Measurements from ENCODE around the gene SLC25A33.

SLC25A33 gene

DNA sequence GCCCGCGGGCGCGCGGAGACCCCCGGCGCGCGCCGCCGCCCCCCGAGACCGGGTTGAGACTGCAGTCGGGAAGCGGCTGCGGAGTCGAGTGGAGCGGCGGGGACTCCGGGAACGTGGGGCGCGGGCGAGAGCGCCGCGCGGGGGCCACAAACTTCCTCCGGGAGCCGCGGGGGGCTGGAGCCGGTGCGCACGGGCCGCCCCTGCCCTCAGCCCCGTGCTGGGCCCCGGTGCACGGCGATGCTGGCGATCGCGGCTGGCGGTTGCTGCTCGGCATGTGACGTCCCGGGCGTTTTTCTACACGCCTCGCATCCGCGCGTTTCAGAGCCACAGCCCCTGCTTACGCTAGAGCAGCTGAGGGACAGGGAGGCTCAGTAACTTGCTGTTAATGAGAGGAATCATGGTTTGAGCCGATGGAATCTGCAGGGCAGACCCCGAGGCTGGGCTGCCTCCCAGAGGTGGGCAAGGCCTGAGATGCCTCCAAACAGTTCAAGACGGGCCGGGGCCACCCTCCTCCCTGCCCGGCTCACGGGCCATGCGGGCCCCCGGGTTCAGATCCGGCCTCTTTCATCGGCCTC, 50.0 kb downstream of the SLC25A33 start:
- DNase-seq = no peak

DNA sequence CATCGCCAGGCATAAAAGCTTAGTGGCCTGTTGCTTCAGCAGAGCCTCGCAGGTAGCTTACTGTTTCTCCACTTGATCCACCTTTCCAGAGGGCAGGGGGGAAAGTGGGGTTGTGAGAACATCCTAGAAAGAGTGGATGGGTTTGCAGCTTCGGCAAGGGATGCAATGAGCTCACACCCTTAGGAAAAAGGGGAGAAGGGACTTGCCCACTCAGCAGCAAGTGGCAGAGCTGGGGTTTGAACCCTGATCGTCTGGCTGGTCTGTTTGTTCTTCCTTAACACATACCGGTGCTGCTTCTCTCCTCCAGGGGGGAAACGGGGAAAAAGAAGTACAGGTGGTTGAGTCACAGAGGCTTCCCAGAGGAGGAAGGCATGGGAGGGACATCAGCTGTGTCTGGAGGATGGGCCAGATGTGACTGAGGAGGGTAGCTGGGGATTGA, 50.5 kb downstream of the SLC25A33 start:
- DNase-seq = no peak

DNA sequence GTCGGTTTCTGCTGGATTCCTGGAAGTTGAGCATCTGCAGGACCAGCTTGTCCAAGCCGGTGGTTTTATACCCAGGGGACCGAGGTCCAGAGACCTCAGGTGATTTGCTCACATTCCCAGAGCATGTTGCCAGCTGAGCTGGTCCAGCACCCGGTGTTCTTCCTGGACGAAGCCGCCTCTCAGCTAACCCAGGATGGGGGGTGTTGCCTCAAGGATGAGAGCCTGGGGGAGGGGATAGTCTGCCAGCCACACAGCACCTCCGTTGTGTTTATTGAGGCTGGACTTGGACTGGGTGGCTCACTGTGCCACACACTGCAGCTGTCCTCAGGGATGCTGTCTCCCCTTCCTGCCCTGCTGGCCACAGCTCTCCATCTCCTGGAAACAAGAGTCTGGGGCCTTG, 50.9 kb downstream of the SLC25A33 start:
- DNase-seq = no peak

DNA sequence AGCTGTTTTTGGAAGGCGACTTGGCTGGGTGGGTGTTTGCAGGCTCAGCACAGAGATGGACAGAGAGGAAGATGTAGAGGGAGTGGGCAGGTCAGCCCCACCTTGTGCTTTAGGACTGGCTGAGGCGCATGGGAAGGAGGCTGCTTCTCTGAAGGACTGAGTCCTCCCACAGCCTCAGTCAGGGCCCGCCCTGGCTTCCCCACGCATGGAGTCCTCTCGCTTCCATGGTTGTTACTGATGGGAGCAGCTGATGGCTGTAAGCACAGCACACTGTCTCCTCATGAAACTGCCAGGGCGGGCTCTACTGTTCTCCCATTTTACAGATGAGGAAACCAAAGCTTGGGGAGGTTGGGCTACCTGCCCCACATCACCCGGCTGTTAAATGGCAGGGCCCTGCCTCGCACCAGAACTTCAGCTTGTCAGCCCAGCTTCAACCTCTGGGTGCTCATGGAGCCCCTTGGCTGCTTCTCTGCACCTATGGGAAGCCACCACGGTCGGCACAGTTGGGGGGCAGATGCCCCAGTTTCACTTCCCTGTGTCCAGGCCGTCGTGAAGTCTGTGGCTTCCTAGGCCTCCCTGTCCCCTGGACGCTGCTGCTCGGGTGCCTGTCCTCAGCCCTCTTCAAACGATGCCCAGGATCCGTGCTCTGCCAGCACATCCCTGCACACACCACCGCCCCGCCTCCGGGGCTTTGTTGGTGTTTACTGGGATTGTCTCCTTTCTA, 51.8 kb downstream of the SLC25A33 start:
- no peak for DNase-seq

DNA sequence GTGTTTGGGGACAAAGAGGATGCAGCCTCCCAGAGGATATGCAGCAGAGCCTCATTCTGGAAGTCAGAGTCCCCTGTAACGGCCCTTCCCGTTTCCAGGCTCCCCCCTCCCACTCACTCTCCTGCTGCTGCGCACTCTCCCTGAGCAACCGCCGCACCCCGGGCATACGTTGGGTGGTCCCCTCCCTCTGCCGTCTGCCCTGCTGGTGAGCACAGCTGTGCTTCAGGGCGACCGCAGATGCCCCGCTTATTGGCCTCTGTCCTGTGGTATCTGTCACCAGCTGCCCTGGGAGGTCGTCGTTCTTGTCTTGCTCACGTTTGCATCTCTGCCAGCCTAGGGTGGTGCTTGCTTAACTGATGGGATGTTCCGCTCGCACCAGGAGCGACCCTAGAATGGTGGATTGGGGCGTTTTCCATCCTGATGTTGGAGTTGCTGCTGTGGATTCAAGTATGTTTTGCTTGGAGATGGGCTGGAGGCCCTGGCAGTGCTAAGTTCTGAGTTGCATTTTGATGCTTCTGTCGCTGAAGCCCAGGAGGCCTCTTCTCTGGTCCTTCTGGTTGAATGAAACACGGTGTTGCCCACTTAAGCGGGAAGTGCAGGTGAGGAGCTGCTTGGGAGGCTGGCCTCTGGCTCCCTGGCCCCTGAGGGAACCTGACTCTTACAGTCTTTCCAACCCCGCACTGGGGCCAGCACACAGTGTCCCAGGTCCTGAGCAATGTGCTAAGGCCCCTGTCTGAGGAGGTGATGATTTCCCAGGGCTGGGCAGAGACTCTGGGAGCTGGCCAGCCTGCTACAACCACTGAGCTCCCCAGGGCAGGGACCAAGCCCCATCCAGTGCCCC, 52.6 kb downstream of the SLC25A33 start:
- DNase-seq = no peak

DNA sequence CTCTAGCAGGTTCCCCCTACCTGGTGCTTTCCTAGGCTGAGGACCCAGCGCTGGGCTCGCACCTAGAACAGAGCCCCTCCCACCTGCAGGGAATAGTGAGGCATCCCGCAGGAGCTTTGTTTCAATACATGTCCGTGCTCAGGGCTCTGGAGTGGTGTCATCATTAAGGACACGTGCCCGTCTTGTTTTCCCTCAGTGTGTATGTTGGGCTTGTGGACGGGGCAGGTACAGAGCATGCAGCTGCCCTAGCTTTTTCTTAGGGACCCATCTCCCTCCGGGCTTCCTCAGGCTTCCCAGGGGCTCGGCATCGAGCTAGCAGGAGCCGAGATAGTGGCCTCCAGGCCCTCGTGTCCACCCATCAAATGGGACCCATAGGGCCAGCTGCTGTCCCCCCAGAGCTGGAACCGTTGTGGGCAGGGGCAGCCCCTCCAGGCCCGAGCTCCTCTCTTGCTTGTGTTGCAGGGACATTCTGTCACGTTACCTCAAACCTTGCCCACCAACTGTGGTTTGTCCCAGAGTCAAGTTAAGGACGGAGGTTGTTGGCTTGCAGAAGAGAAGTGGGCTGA, 53.3 kb downstream of the SLC25A33 start:
- no peak for DNase-seq

DNA sequence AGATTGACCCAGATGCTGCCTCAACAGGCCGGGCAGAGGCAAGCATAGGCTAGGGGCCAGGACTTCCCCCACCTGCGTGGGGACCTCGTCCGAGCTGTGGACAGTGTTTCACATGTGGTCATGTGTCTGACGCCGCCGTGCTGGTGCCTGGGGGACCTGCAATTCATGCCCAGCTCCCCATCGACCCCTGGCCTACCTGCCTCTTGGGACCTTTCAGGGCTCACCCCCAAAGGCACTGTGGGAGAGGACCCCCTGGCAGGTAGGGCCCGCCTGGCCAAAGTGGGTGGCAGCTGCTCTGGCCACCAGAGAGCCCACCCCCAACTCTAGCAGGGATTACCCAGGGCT, 53.9 kb downstream of the SLC25A33 start:
- no peak for DNase-seq

DNA sequence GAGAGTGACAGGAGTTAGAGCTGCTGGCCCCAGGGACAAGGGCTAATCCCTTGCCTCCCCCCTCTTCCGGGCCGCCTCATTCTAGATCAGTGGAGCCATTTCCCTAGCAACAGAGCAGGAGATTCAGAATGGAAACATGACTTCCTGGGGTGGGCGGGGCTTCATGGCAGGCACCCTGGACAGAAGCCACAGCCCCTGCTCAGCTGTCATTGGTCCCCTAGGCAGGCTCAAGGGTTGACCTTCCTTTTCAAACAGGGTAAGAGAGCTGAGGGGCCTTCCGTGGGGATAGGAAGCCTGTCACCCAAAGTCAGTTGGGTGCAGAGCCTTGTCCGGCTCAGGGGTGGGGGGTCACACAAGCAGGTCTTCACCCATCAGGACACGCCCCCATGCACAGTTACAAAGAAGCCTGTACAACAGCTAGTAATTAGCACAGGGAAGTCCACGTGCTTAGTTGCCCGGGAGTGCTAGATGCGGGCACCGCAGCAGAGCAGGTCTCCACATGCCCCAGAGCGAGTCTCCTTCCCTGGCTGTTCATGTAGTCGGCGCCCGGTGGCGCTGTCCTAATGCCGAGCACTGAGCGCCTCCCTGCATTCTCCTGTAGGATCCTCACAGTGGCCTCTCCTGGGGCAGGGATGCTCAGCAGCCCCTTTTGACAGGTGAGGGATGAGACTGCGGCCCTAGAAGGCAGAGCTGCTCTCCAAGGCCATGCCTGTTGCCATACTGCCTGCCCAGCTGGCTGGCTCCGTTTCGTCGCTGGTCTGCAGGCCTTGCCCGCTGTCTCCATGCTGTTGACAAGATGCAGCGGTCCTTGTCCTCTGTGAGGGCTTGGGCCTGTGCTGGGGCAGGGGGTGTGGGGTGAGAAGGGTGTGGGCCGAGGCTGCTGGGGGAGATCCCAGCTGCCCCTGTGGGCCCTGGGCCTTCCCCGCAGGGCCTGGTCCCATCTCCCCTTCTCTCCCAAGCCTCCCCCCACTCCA, 54.5 kb downstream of the SLC25A33 start:
- peak; percentile 96 to 98 for DNase-seq

DNA sequence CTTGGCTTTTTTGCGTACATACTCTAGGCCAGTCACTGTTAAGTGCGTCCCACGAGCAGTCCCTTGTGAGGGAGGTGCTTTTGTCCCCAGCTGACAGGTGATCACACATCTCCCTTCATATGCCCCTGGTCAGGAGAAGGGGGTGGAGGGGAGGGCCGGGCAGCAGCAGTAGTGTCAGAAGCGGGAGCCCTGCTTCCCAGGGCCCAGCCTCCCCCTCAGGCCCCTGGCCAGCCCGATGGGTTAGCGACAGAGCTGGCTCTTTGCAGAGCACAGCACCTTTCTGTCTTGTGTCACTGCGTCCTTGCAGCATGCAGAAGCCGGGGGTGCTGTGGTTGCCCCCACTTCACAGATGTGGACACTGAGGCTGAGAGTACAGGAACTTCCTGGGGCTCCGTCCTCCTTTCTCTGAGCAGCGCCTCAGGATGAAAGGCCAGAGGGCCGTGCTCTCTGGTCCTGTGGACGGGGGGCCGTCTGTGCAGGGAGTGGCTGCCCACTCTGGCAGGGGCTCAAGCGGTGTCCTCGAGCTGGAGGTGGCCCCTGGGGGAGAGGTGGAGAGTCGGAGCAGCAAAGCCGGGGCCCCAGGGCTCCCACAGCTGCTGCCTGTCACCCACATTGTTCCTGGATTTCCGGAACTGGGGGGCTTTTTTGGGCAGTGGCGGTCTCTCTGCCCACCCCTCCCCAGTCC, 55.3 kb downstream of the SLC25A33 start:
- DNase-seq = no peak

DNA sequence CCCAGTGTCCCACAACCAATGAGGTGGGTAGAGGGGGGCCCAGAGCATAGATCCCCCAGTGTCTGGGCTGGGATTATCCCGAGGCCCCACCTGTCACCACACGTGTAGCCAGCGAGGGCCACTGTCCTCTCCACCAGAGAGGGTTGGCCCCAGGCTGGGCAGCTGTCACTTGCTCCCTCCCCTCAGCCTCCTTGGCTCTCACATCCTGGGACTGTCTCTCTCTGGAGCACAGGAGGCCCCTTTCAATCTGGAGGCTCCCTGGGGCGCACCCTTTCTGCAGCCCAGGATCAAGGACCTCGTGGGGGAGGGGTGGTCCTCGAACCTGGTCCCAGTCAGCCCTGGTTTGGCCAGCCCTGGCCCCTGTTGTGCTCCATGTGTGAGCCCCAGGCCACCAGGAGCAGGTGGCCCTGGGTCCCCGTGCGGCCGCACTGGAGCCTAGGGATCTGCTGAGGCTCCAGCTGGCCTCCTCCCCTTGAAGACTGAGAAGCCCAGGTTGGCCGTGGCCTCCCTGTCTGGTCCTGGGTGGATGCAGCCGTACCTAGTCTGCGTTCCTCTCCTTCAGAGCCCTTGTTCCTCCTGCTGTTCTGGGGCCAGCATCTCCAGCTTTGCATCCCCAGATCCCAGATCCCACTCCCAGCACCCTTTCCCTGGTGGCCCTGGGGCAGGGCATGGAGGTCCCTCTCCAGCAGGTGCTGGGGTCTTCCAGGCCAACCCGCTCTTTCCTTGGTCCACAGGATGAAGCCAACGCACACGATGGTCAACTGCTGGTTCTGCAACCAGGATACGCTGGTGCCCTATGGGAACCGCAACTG, 56.1 kb downstream of the SLC25A33 start:
- DNase-seq = no peak

DNA sequence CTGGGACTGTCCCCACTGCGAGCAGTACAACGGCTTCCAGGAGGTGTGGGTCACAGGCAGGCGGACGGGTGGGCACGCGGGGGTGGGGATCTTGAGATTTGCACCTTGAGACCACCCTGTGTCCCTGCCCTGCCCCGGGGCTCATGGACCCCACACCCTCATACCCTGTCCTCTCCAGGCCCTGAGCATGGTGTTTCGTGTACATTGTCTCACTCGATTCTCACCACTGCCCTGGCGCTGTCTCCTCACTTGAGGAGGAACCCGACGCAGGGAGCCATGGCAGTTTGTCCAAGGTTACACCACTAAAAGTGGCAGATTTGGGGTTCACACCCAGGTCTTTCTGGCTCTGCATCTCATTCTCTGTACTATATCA, 56.7 kb downstream of the SLC25A33 start:
- no peak for DNase-seq

DNA sequence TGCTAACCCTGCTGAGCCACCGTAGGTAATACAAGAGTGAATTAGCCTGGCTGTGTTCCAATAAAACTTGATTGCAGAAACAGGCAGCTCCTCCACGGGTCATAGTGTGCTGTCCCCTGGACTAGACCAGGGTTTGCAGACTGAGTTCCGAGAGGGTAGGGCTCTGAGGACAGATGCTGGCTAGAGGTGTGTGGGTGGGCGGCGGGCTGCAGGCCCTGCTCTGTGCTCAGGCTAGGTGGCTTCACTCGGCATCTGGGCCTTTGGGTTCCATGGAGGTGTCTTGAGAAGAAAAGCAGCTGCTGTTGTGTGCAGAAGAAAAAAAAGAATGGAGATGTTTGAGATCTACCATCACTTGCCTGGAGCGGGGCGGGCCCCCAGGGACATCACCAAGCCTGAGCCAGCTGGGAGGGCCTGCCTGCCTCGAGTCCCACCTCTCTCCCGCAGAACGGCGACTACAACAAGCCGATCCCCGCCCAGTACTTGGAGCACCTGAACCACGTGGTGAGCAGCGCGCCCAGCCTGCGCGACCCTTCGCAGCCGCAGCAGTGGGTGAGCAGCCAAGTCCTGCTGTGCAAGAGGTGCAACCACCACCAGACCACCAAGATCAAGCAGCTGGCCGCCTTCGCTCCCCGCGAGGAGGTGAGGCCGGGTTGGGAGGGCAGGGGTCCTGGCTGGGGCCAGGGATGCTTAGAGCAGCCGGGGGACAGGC, 57.3 kb downstream of the SLC25A33 start:
- no peak for DNase-seq

DNA sequence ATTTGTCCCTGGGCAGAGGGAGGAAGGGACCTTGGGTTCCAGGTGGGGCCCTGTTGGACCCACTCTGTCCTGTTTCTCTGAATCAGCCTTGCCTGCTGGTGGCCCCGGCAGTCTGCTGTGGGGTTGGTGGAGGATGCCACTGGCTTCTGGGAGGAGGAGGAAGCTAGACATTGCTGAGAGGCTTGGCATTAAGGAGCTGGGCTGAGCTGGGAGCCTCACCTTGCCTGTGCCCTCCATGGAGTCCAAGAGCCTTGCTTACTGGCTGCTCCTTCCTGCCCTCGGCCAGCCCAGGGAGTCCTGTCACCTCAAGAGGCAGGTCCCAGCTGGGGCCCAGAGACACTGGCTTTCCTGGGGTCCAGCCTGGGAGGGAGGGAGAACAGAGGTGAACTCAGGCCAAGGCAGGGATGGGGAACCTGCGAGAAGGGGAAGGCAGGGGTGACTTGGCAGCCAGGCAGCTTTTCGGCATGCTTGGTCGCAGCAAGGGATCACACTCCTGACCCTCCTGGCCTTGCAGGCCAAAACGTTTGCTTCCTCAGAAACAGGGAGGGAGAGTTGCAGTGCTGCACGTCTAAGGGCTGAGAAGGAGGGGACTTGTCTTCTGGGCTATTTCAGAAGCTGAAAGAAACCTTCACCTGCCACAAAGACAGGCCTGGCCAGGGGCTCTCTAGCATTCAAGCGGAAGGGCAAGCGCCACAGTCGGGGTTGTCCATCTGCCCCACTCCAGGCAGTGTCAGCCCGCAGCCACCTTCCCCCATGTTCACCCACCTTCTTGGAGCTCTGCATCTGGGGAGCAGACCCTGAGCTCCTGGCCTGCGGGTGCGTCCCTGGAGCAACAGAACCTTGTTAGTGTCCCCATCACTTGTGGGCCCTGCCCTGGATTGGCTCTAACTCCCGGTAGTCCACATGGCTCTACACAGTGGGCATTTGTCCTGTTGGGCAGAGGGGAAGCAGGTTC, 58.4 kb downstream of the SLC25A33 start:
- no peak for DNase-seq

DNA sequence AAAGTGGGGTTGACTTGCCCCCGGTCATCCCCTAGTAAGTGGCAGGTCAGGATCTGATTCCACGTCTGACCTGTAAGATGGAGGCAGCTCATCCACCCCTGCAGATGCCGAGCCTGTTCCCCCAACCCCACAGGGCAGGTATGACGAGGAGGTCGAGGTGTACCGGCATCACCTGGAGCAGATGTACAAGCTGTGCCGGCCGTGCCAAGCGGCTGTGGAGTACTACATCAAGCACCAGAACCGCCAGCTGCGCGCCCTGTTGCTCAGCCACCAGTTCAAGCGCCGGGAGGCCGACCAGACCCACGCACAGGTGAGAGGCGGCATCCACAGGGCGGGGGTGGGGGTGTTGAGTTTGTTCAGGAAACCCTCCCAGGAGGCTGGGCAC, 59.0 kb downstream of the SLC25A33 start:
- no peak for DNase-seq

DNA sequence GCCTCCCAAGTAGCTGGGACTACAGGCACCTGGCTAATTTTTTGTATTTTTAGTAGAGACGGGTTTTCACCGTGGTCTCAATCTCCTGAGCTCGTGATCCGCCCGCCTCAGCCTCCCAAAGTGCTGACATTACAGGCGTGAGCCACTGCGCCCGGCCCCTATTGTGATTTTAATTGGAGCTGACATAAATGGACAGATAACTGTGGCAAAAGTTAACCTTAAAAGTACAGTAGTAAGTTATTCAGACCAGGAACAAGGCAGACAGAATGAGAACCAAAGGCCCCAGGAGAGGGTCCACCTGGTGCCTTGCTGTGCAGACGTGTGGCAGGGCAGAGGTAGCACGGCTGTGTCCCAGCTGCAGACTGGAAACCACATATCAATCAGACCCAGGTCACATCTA, 60.5 kb downstream of the SLC25A33 start:
- DNase-seq = no peak

DNA sequence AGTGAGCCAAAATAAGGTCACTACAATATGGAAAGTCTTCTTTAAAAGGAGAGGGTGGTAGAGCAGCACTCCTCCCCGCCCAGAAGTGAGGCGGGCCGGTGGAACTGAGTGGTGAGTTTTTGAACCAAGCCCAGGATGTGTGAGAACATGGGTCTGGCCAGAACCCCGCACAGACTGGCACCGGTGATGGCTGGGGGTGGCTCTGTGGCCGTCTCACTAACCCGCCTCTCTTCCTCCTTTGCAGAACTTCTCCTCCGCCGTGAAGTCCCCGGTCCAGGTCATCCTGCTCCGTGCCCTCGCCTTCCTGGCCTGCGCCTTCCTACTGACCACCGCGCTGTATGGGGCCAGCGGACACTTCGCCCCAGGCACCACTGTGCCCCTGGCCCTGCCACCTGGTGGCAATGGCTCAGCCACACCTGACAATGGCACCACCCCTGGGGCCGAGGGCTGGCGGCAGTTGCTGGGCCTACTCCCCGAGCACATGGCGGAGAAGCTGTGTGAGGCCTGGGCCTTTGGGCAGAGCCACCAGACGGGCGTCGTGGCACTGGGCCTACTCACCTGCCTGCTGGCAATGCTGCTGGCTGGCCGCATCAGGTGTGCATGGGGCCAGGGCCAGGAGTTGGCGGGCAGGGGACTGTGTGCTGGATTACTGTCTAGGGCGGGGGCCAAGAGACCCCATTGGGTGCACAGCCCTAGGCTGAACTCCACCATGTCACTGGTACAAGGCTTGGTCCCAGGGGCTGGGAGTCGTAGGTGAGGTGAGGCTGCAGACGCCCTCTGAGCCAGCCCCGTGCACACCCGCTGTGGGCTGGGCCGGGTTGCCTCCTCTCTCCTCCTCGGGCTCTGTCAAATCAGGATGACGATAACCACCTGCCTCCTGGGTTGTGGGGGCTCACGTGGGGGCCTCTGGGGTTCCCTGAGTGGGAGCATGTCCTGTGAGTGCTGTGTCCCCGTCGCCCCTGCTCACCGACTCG, 61.9 kb downstream of the SLC25A33 start:
- no peak for DNase-seq

DNA sequence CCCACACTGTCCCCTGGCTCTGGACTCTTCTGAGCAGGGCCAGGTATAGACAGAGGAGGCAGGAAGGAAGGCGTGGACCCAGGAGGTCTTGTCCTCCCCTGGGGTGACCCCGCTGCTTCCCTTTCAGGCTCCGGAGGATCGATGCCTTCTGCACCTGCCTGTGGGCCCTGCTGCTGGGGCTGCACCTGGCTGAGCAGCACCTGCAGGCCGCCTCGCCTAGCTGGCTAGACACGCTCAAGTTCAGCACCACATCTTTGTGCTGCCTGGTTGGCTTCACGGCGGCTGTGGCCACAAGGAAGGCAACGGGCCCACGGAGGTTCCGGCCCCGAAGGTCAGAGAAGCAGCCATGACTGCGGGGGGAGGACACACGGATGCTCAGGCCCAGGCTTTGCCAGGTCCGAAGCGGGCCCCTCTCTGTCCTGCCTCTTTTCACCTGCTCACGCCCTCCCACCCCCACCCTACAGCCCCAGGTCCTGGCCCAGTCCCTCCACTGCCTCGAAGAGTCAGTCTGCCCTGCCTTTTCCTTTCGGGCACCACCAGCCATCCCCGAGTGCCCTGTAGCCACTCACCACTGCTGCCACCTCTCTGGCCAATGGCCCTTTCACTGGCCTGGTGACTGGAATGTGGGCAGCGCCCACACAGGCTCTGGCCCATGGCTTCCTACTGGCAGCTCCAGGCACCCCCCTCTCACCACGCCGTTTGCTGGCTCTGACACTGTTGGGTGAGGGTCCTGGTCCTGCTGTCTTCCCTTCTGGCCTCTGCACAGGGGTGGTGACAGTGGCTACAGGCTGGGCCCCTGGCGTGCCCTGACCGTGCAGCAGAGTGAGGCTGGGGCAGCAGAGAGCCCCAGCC, 62.9 kb downstream of the SLC25A33 start:
- no peak for DNase-seq
